ENCODE data around the gene PPFIBP2.

The PPFIBP2 gene

DNA sequence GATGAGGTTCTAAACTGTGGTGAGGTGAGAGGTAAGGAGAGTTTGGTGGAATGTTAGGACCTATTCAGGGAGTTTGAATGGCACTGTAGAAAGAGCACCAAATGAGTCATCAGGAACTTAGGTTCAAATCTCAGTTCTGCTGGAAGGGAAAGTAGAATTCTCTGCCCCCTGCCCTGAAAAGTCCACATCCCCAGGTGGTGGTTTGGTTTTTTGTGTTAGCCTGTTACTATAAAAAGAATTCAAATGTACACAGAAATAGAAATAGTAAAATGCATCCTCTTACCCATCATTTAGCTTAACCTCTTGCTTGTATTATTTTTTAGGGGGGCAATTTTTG lies 20.2 kb downstream of the PPFIBP2 start:
- no peak for DNase-seq (ENCODE audit: low read depth)
- TF ChIP-seq, protein P1, sequence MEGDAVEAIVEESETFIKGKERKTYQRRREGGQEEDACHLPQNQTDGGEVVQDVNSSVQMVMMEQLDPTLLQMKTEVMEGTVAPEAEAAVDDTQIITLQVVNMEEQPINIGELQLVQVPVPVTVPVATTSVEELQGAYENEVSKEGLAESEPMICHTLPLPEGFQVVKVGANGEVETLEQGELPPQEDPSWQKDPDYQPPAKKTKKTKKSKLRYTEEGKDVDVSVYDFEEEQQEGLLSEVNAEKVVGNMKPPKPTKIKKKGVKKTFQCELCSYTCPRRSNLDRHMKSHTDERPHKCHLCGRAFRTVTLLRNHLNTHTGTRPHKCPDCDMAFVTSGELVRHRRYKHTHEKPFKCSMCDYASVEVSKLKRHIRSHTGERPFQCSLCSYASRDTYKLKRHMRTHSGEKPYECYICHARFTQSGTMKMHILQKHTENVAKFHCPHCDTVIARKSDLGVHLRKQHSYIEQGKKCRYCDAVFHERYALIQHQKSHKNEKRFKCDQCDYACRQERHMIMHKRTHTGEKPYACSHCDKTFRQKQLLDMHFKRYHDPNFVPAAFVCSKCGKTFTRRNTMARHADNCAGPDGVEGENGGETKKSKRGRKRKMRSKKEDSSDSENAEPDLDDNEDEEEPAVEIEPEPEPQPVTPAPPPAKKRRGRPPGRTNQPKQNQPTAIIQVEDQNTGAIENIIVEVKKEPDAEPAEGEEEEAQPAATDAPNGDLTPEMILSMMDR (IDR thresholded peaks at IDR 0.05; ENCODE audit: low read depth, low read length, missing control alignments), result no peak
- in situ Hi-C loops (cut with HindIII; ENCODE audit: low sequenced_read_pairs), result no loop called here
- no peak overlapping the region for H3K4me3 ChIP-seq (ENCODE audit: low read depth, low read length)

DNA sequence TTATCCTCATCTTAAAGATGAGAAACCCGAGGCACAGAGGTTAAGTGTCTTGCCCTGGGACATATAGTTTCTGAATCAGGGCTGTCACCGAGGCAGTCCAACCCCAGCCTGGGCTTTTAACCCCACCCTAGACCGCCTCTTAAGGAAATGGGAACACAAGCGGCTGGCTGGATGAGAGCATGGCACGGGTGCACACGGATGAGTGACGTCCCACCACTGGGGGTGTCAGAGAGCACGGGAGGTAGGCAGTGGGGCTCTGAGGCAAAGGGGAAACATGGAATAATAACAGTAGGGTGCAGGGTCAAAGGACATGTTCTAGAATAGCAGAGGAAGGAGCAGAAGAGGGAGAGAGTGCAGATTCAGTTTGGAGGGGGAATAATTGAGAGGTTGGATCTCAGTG lies 22.3 kb downstream of the PPFIBP2 start:
- in situ Hi-C loops (cut with HindIII; ENCODE audit: low sequenced_read_pairs), result no loop called here
- TF ChIP-seq, protein P1 (IDR thresholded peaks at IDR 0.05; ENCODE audit: low read depth, low read length, missing control alignments), result no peak
- no peak for DNase-seq (ENCODE audit: low read depth)
- H3K4me3 ChIP-seq (ENCODE audit: low read depth, low read length), result no peak overlapping the region

DNA sequence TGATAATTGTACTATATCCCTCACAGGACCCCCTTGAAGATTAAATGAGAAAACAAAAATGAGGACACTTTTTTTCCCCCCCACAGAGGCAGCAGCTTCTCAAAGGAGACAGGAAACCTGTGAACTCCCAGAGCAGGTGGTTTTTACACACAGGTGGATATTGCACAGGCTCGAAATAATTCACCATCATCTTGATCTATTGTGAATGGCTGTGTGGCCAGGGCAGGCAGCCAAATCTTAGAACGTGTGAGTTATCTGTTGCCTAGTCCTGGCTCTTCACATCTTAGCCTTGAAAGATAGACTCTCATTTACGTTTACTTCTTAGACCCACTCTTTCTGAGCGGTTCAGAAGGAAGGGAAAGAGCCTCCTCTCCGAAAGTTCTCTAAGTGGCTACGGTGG lies 23.5 kb downstream of the PPFIBP2 start:
- TF ChIP-seq, protein P1 (IDR thresholded peaks at IDR 0.05; ENCODE audit: low read depth, low read length, missing control alignments), result no peak
- no peak overlapping the region for H3K4me3 ChIP-seq (ENCODE audit: low read depth, low read length)
- no peak for DNase-seq (ENCODE audit: low read depth)
- in situ Hi-C loops (cut with HindIII; ENCODE audit: low sequenced_read_pairs), result no loop called here

DNA sequence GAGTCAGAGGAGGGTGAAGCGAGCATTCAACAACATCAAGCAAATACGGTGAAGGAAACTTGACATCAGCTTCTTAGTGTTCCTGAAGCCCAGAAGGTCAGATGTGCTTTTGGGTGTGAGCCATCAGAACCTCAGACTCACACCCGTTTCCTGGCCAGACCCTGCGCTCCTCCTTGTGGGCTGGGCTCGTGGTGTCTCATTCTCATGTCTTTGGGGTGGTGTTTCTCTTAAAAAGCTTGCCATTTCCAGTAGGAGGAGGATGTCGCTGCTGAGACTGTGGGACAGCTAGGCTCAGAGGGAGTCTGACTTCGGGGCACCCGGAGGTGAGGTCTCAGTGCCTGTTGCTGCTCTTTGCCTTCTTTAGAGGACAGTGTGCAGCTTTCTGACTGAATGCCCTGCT lies 24.2 kb downstream of the PPFIBP2 start:
- TF ChIP-seq, protein P1 (IDR thresholded peaks at IDR 0.05; ENCODE audit: low read depth, low read length, missing control alignments), result no peak
- DNase-seq (ENCODE audit: low read depth), result no peak
- H3K4me3 ChIP-seq (ENCODE audit: low read depth, low read length), result no peak overlapping the region
- in situ Hi-C loops (cut with HindIII; ENCODE audit: low sequenced_read_pairs), result no loop called here

DNA sequence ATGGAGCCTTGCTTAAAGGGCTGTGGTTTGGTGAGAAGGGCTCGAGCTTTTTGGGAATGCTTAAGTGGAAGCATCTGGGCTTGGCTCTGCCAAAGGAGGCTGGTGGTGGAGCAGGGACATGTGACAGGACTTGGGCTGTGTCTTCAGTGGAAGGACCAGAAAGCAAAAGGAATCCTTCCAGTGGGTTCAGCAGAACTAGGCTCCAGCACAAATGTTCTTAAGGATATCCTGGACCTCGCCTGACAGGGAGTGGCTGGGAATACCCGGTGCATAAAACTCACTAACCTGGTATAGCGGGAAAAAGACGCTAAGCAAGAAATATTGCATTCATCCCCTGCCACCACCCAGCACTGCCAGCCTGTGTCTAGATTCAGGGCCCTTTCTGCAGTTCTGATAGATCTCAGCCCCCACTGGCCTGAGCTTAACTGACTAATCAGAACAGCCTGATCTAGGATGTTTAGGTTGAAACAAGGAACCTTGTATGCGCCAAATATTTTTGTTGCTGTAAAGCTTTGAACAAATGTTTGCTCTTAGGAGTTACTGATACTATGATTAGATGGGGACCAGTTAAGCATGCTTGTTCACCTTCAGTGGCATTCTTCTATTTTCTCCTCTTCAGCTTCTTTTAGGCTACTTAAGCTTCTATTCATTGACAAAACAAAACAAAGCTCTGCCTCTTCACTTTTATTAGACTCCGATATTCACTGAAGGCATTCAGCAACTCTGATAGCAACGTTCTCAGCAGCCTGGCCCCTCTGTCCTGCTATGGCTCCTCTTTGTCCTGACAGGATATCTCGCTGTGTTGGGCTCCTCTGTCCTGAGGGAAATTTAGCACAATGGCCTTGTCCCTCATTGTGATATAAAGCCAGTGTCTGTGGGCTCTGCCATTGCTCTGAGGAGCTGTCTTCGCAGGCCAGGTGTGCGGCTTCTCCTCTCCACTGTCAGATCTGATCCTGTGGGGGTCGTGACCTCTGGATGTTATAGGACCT lies 25.0 kb downstream of the PPFIBP2 start:
- DNase-seq (ENCODE audit: low read depth), result no peak
- H3K4me3 ChIP-seq (ENCODE audit: low read depth, low read length), result no peak overlapping the region
- in situ Hi-C loops (cut with HindIII; ENCODE audit: low sequenced_read_pairs), result no loop called here
- TF ChIP-seq, protein P1 (IDR thresholded peaks at IDR 0.05; ENCODE audit: low read depth, low read length, missing control alignments), result no peak

DNA sequence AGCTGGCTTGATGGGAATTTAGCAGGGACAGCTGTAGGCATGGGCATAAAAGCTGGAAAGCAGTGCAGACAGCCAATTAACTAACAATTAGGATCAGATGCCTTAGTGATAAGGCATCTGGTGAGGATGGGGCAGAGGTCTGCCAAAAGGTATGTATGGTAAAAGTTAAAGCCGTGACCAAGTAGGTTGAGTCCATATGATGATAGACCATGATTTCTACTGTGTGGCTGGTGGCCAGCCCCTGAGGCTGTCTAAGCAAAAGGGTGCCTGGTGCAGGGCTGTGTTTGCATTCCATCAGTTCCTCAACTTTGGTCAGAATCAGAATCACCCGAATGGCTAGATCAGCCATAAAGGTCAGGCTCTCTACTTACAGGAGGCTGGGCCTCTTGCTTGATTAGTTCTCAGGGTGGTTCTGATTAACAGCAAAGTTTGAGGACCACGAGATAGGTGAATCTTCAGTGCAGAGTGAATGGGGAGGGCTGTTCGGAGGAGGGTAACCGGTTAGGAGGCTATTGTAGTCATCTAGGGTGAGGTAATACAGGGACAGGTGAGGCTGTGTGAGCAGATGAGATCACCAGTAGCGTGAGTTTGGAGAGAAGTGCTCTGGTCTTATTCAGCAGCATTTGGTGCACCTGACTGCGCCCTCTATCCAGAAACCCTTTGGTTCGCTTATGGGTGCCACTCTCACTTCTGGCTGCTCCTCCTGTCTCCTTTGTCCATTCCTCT lies 27.2 kb downstream of the PPFIBP2 start:
- TF ChIP-seq, protein P1 (IDR thresholded peaks at IDR 0.05; ENCODE audit: low read depth, low read length, missing control alignments), result no peak
- no peak for DNase-seq (ENCODE audit: low read depth)
- H3K4me3 ChIP-seq (ENCODE audit: low read depth, low read length), result no peak overlapping the region
- in situ Hi-C loops (cut with HindIII; ENCODE audit: low sequenced_read_pairs), result no loop called here
